HepG2 (cell line): ENCODE data around the gene VSNL1.

Experiments
- CTCF ChIP-seq: sonication (generic); formaldehyde crosslinking; IDR thresholded peaks from 2 replicates; pipeline ENCODE4 v1.5.0; 2020; ENCODE audit warnings: mild to moderate bottlenecking, missing genetic modification reagents, moderate library complexity
- SAP130 ChIP-seq: IDR thresholded peaks from 2 replicates; pipeline ENCODE4 v1.6.1; 2016; ENCODE audit warnings: low read depth
- SMC3 ChIP-seq: IDR thresholded peaks from 2 replicates; pipeline ENCODE4 v1.6.1; 2011; ENCODE audit warnings: low read length, improper control_type of control experiment
- ZBTB38 ChIP-seq: sonication (generic); formaldehyde crosslinking; IDR thresholded peaks from 2 replicates; pipeline ENCODE4 v1.5.1; 2020; ENCODE audit warnings: mild to moderate bottlenecking, missing genetic modification reagents

DNA sequence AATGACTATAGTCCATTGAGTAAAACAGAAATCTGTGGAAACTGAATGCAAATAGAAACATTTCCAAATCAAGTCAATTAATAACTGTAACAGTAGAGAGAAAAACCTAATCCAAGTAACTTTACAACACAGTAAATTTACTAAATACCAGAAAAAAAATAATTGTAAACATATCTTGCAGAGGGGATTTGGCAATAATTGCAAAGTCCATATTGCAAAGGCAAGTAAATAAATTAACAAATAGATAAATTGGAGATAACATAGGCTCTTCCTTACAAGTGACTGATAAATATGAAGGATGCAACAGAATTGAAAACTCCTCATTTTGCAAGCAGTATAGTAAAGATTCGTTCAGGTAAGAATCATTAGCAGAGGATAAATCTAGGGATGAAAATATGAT, 148.1 kb downstream of the VSNL1 start:
- TF ChIP-seq ZBTB38 (CRISPR knock-in tag) (no peak), SMC3 (no peak), CTCF (CRISPR knock-in tag) (no peak), SAP130 (no peak)
